Inferior parietal cortex (tissue), 1 donor: Measurements from ENCODE around the gene NBPF3.
A peak's percentile ranks its signal among the peaks of the same experiment; 100 is the strongest.
"Not testable (repeated sequence)": the region's sequence is repeated elsewhere in the genome, so short reads cannot be mapped to it uniquely, and the experiment has no call there.

Experiments used
- DNase-seq: peaks from one replicate; pipeline ENCODE4 v3.0.0-alpha.2; 2016; ENCODE audit errors: extremely low spot score

NBPF3 gene

GRCh38 chr1:21438646-21439312 is 1.2 kb upstream of the NBPF3 start:
- DNase-seq, result not testable (repeated sequence)

- DNase-seq, result no peak
These were observed 604 bp upstream of the NBPF3 start for GRCh38 chr1:21439345-21439720.

- not testable (repeated sequence) for DNase-seq
These were observed 741 bp downstream of the NBPF3 start for GRCh38 chr1:21440630-21441125.

GRCh38 chr1:21446647-21447046 is 6.7 kb downstream of the NBPF3 start:
- DNase-seq, result not testable (repeated sequence)

GRCh38 chr1:21447311-21447710 is 7.4 kb downstream of the NBPF3 start:
- no peak for DNase-seq

- no peak for DNase-seq
These were observed 10.0 kb downstream of the NBPF3 start for GRCh38 chr1:21449906-21450305.

- no peak for DNase-seq
These were observed 11.3 kb downstream of the NBPF3 start for GRCh38 chr1:21451212-21451611.

GRCh38 chr1:21451981-21452411 is 12.1 kb downstream of the NBPF3 start:
- no peak for DNase-seq

GRCh38 chr1:21453964-21454614 is 14.2 kb downstream of the NBPF3 start:
- DNase-seq, result peak; percentile 25

GRCh38 chr1:21454904-21455303 is 15.0 kb downstream of the NBPF3 start:
- DNase-seq, result not testable (repeated sequence)

GRCh38 chr1:21457654-21458053 is 17.7 kb downstream of the NBPF3 start:
- DNase-seq, result no peak

GRCh38 chr1:21465127-21465526 is 25.2 kb downstream of the NBPF3 start:
- DNase-seq, result not testable (repeated sequence)

- DNase-seq, result not testable (repeated sequence)
These were observed 28.0 kb downstream of the NBPF3 start for GRCh38 chr1:21467946-21468345.

- DNase-seq, result no peak
These were observed 28.7 kb downstream of the NBPF3 start for GRCh38 chr1:21468599-21468998.

GRCh38 chr1:21469581-21469980 is 29.6 kb downstream of the NBPF3 start:
- DNase-seq, result no peak

GRCh38 chr1:21472861-21473260 is 32.9 kb downstream of the NBPF3 start:
- no peak for DNase-seq

GRCh38 chr1:21478356-21478755 is 38.4 kb downstream of the NBPF3 start:
- DNase-seq, result no peak

GRCh38 chr1:21483881-21484280 is 43.9 kb downstream of the NBPF3 start:
- DNase-seq, result not testable (repeated sequence)

- no peak for DNase-seq
These were observed 49.2 kb downstream of the NBPF3 start for GRCh38 chr1:21489146-21489545.

GRCh38 chr1:21490774-21491487 is 51.0 kb downstream of the NBPF3 start:
- DNase-seq, result no peak

GRCh38 chr1:21491488-21492355 is 51.8 kb downstream of the NBPF3 start:
- DNase-seq, result no peak

GRCh38 chr1:21492356-21492625 is 52.4 kb downstream of the NBPF3 start:
- no peak for DNase-seq
